ENCODE results near the gene RARG. TPM values are rescaled to one million over a fixed set of nuclear protein-coding genes. Genes with fewer than 3 reads are reported as not detected.

RARG gene
- total RNA-seq, 3 donors from 2014 or later = 34.4 to 38.4 (median 38.0) TPM

Other genes starting within 250 kb of the RARG start
- gene EIF4B, start 225.8 kb downstream of the RARG start, total RNA-seq = 100 to 1,000 TPM; 617 to 659 (median 632) TPM
- gene TNS2, start 182.1 kb downstream of the RARG start, total RNA-seq = 1 to 10 TPM in 2 of 3 donors, under 1 TPM in 1; 0.87 to 2.5 (median 2.1) TPM
- gene SPRYD3, start 152.8 kb downstream of the RARG start, total RNA-seq = 10 to 100 TPM; 48.3 to 57.8 (median 50.7) TPM
- gene IGFBP6, start 134.5 kb downstream of the RARG start, total RNA-seq = under 1 TPM; 0.29 to 0.43 (median 0.38) TPM
- under 1 TPM; 0.15 to 0.54 (median 0.32) TPM for gene SOAT2, start 128.7 kb downstream of the RARG start, total RNA-seq
- gene ZNF740, start 51.5 kb downstream of the RARG start, total RNA-seq = 10 to 100 TPM; 29.7 to 41.5 (median 36.6) TPM
- 10 to 100 TPM in 1 of 3 donors, 1 to 10 TPM in 2; 8.0 to 10.6 (median 9.3) TPM for gene CSAD, start 51.3 kb downstream of the RARG start, total RNA-seq
- 100 to 1,000 TPM in 2 of 3 donors, 10 to 100 TPM in 1; 82.1 to 140 (median 124) TPM for gene ITGB7, start 25.0 kb downstream of the RARG start, total RNA-seq
- gene ESPL1, start 36.1 kb upstream of the RARG start, total RNA-seq = 10 to 100 TPM; 19.9 to 21.9 (median 20.0) TPM
- 100 to 1,000 TPM; 393 to 403 (median 400) TPM for gene PFDN5, start 63.3 kb upstream of the RARG start, total RNA-seq
- gene MYG1, start 67.5 kb upstream of the RARG start, total RNA-seq = 100 to 1,000 TPM; 121 to 149 (median 128) TPM
- gene AAAS, start 89.4 kb upstream of the RARG start, total RNA-seq = 10 to 100 TPM; 84.6 to 95.9 (median 91.2) TPM
- gene SP7, start 104.1 kb upstream of the RARG start, total RNA-seq = not detected
- 10 to 100 TPM; 61.9 to 64.6 (median 63.5) TPM for gene SP1, start 148.0 kb upstream of the RARG start, total RNA-seq
- not detected for gene AMHR2, start 191.6 kb upstream of the RARG start, total RNA-seq
- 100 to 1,000 TPM; 269 to 284 (median 284) TPM for gene PRR13, start 209.5 kb upstream of the RARG start, total RNA-seq
- 1,000 to 10,000 TPM; 1,031 to 1,084 (median 1,084) TPM for gene PCBP2, start 219.9 kb upstream of the RARG start, total RNA-seq

All from activated T-cell treated with anti-CD3 and anti-CD28 coated beads, Interleukin-2, amount 50 U/mL, for 4 hours (primary cell).